IMR-90 (cell line): Measurements from ENCODE around the gene GGN.

Experiments used
- CTCF ChIP-seq: conservative IDR thresholded peaks from 2 replicates; pipeline ENCODE4 v1.5.1; 2012; ENCODE audit warnings: mild to moderate bottlenecking, low read depth, low read length, improper control_type of control experiment
- MXI1 ChIP-seq: IDR thresholded peaks from 2 replicates; pipeline ENCODE4 v1.6.1; 2012; ENCODE audit warnings: low read depth, mild to moderate bottlenecking, low read length, moderate library complexity, borderline replicate concordance
- NFE2L2 ChIP-seq: fragments of 150-350 bp; IDR thresholded peaks from 2 replicates; pipeline ENCODE4 v1.6.1; 2016; ENCODE audit warnings: low read depth, mild to moderate bottlenecking, low read length
- POLR2A ChIP-seq: IDR thresholded peaks from 2 replicates; pipeline ENCODE4 v1.6.1; 2012; ENCODE audit warnings: mild to moderate bottlenecking, low read depth, low read length
- RAD21 ChIP-seq: IDR thresholded peaks from 2 replicates; pipeline ENCODE4 v1.6.1; 2012; ENCODE audit warnings: low read length, improper control_type of control experiment
- RFX5 ChIP-seq: IDR thresholded peaks from 2 replicates; pipeline ENCODE4 v1.8.0; 2012; ENCODE audit warnings: low read depth, mild to moderate bottlenecking, low read length, moderate library complexity

DNA sequence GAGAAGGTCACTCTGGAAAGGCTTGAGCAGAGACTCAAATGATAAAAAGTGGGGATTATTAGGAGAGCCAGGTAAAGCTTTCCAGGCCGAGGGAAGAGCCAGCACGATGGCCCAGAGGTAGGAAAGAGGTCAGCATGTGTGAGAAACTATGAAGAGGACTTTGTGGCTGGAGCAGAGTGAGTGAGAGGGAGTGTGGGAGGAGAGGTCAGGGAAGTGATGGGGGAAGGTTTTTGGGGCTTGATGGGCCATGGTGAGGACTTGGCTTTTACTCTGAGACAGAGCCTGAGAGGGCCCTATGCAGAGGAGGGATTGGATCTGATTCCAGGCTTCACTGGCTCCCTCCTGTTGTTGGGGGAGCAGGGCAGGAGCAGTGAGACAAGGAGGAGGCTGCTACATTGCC lies 46.9 kb downstream of the GGN start:
- TF ChIP-seq MXI1 (no peak), NFE2L2 (no peak), CTCF (no peak), POLR2A (no peak), RAD21 (no peak), RFX5 (no peak)
